Measurements from ENCODE around the gene HPD.

DNA sequence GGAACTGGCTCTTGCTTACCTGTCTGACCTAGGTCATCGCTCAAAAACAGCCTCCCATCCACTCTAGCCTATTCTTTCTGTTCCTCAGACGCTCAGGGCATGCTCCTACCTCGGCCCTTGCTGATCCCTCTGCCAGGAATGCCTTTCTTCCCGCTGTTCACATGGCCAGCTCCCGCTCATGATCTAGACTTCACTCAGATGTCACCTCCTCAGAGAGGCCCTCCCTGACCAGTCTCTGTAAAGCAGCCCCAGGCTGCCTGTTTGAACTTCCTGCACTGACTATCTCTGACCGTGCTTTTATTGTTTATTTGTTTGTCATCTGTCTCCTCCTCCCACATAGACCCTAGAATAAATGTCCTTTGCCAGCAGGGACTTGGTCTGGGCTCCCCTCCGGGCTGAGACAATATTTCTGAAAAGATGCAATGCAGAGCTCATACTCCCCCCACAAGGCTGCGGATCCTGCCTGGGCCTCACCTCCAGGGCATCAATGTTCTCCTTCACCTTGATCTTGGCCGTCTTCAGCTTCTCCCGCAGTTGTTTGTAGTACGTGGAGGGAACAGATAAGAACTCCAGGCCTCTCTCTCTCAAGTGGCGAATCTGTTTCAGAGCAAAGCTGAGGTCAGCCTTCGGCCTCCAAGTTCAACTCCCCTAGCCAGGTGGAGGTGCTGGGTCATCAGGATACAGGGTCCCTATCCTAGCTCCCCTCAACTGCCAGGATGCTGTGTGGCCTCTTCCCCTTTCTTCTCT, 15.2 kb downstream of the HPD start:
- TF ChIP-seq PATZ1 (CRISPR knock-in tag; IDR thresholded peaks at IDR 0.05; ENCODE audit: borderline replicate concordance): no peak
- no peak for TF ChIP-seq ZNF70 (CRISPR knock-in tag; IDR thresholded peaks at IDR 0.05)
- TF ChIP-seq, protein P1, sequence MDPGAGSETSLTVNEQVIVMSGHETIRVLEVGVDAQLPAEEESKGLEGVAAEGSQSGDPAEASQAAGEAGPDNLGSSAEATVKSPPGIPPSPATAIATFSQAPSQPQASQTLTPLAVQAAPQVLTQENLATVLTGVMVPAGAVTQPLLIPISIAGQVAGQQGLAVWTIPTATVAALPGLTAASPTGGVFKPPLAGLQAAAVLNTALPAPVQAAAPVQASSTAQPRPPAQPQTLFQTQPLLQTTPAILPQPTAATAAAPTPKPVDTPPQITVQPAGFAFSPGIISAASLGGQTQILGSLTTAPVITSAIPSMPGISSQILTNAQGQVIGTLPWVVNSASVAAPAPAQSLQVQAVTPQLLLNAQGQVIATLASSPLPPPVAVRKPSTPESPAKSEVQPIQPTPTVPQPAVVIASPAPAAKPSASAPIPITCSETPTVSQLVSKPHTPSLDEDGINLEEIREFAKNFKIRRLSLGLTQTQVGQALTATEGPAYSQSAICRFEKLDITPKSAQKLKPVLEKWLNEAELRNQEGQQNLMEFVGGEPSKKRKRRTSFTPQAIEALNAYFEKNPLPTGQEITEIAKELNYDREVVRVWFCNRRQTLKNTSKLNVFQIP (CRISPR knock-in tag; IDR thresholded peaks at IDR 0.05; ENCODE audit: borderline replicate concordance, low read depth): no peak
- TF ChIP-seq TOX (CRISPR knock-in tag; IDR thresholded peaks at IDR 0.05; ENCODE audit: borderline replicate concordance): no peak
- TF ChIP-seq ZFP30 (CRISPR knock-in tag; IDR thresholded peaks at IDR 0.05): no peak
- TF ChIP-seq RARB (CRISPR knock-in tag; IDR thresholded peaks at IDR 0.05): no peak
- no peak for TF ChIP-seq ZFP3 (CRISPR knock-in tag; IDR thresholded peaks at IDR 0.05)
- TF ChIP-seq, protein P2, sequence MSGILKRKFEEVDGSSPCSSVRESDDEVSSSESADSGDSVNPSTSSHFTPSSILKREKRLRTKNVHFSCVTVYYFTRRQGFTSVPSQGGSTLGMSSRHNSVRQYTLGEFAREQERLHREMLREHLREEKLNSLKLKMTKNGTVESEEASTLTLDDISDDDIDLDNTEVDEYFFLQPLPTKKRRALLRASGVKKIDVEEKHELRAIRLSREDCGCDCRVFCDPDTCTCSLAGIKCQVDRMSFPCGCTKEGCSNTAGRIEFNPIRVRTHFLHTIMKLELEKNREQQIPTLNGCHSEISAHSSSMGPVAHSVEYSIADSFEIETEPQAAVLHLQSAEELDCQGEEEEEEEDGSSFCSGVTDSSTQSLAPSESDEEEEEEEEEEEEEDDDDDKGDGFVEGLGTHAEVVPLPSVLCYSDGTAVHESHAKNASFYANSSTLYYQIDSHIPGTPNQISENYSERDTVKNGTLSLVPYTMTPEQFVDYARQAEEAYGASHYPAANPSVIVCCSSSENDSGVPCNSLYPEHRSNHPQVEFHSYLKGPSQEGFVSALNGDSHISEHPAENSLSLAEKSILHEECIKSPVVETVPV (CRISPR knock-in tag; IDR thresholded peaks at IDR 0.05): no peak
- no peak for TF ChIP-seq GLIS3 (CRISPR knock-in tag; IDR thresholded peaks at IDR 0.05)
- no peak for TF ChIP-seq SNAI2 (CRISPR knock-in tag; IDR thresholded peaks at IDR 0.05)
- no peak for TF ChIP-seq BACH2 (CRISPR knock-in tag; IDR thresholded peaks at IDR 0.05; ENCODE audit: borderline replicate concordance)
- TF ChIP-seq OSR1 (CRISPR knock-in tag; IDR thresholded peaks at IDR 0.05): no peak
